ENCODE data around the gene TXNRD2.
A peak's percentile ranks its signal among the peaks of the same experiment; 100 is the strongest.
"Not testable (repeated sequence)": the region's sequence is repeated elsewhere in the genome, so short reads cannot be mapped to it uniquely, and the experiment has no call there.

Gene TXNRD2

DNA sequence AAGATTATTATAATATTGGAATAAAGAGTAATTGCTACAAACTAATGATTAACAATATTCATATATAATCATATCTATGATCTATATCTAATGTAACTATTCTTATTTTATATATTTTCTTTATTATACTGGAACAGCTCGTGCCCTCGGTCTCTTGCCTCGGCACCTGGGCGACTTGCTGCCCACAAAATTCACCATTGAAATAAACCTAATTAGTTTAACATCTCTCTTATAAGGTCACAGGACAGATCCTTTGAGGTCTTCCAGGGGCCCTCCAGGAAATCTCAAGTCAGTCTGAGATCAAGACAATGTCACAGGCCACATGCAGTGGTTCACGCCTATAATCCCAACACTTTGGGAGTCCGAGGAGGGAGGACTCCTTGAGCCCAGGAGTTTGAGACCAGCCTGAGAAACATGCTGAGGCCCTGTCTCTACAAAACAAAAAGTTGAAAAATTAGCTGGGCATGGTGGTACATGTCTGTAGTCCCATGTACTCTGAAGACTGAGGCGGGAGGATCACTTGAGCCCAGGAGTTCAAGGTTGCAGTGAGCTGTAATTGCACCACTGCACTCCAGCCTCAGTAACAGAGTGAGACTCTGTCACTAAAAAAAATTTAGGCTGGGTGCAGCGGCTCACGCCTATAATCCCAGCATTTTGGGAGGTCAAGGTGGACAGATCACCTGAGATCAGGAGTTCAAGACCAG is 6.6 kb upstream of the TXNRD2 start:
- DNase-seq (ENCODE audit: low spot score) (no peak), FAIRE-seq (no peak)

DNA sequence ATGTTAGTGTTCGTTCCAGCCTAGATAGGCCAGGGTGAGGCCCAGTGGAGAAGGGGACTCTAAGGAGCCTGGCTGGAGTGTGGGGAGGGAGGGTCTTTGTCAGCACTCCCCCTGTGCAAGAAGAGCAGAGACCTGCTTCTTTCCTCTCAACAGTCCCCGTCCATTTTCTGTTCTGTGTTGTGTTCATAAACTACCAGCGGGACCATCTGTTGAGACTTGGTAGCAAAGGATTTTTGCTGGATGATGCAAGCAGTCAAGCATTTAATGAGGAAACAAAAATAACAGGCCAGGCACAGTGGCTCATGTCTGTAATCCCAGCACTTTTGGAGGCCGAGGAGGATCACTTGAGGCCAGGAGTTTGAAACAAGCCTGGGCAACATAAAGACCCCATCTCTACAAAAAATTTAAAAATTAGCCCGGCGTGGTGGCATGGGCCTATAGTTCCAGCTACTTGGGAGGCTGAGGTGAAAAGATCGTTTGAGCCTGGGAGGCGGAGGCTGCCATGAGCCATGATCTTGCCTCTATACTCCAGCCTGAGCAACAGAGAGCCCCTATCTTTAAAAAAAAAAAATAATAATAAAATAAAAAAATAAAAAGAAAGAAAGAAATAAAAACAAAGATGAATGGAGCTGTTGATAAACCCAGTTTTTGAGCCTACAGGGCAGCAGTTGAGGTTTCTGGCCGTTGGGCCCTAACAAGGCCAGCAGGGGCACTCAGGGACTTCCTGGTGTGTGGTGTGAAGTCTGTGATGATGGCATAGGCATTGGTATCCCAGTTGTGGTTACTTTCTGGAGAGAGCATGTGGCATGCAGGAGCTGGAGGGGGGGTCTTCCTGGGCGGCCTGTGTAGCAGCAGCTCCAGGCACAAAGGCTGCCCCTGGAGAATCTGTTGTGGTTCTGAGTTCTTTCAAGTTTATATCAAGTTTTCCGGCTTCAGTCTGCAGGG is 1.7 kb upstream of the TXNRD2 start:
- peak; percentile 75 for DNase-seq (ENCODE audit: low spot score)

DNA sequence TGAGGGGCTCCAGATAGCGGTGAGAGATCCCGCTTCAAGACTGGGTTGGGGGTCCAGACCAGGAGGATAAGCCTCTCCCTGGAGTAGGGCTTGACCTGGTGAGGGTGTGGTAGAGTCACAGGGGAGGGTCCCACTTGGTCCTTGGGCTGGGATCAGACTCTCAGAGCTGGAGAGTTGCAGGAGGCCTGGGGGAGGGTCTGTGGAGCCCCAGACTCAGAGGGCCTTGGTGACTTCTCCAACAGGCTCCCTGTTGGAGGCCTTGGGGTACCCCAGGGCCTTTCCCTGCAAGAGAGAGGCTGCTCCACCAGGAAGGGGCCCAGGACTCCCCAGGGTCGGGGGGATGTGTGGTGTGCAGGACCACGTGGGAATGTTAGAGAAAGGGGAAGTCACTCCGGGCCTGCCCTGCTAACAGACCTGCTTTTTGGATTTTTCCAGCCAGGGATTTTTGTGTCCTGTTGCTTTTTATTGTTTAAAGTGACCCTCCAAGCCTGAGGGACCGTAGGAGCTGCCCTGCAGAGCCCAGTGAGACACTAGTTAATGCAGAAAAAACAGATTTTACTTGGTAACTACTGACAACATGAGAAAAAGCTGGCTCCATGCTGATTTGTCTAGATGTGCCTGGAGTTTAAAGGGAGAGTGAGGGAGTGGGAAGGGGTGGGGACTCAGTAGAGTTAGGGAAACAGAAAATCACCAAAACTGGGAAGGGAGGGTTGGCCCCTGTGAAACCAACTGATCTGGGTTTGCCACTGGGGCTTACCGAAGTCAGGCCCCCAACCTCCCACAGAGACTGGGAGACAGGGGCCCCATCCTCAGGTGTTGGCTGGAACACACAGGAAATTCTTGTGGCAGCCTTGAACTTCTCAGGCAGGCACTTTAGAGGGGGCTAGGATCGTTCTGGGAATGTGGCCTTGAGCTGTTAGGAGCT is 801 bp upstream of the TXNRD2 start:
- peak; percentile 49 for DNase-seq (ENCODE audit: low spot score)
- FAIRE-seq = no peak

More for the DNA sequence above, 1.7 kb upstream of the TXNRD2 start:
- FAIRE-seq = no peak

DNA sequence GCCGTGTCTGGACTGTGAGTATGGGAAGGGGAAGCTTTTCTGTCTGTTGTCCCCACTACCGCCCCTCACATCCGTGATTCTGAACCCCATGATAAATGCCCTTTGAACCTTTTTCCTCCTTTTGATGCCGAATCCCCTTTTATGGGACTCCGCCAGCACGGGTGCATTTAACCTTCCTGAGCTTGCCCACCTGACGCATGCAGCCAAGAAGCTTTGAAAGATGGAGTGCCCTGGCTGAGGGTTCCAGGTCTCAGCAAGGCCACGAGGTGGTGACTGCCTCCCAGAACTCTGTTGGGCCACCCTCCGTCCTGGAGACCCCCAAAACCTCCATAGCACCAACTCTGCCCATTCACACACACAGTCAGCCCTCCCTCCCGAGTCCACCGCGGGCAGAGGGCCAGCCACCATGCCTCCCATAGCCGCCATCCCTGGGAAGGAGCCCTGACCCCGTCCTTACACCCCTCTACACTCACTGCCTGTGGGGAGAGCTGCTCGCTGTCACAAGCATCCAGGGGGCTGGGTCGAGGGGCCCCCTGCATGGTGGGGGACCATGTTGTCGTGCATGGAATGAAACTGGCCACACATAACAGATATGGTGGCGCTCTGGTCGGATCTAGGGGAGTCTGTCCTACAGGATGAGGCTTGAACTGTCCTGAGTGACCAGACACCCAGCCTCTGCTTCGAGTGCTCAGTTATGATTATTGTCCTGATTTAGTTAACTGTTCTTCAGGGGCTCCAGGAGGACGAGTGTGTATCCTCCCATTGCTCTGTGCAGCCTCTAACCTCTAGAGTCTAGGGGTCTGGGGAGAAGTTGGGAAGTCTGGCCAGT is 868 bp downstream of the TXNRD2 start:
- no peak for FAIRE-seq
- peak; percentile 24 for DNase-seq (ENCODE audit: low spot score)

DNA sequence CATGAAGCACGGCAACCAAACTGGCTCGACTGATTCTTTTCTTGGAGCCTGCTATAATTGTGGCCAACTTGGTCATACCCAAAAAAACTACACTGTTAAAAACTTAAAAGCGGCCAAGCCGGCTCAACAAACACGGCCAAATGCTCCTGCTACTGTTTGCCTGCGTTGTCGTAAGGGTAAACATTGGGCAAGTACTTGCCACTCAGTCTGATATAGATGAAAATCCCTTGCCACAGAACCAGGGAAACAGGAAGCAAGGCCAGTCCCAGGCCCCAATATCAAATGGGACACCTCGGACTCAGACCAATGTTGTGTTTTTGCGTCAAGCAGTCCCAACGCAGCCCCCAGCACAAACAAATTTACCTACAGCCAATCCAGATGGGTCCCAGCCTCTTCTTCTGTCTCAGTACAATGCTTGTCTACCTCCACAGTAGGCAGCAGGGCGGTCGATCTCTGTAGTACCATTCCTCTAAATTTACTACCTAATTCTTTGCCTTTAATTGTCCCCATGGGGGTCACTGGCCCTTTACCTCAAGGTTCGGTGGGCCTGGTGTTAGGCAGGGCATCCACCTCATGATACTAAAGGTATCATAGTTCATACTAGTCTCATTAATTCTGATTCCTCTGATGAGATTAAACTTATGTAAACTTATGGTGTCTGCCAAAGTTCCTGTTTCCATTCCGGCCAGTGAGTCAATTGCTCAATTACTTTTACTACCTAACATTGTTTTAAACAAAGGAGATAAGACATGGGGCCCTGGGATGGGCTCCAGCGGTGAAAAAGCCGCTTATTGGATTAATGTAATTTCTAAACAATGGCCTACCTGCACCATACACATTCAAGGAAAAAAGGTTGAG is 3.8 kb downstream of the TXNRD2 start:
- FAIRE-seq = no peak
- DNase-seq (ENCODE audit: low spot score) = no peak

DNA sequence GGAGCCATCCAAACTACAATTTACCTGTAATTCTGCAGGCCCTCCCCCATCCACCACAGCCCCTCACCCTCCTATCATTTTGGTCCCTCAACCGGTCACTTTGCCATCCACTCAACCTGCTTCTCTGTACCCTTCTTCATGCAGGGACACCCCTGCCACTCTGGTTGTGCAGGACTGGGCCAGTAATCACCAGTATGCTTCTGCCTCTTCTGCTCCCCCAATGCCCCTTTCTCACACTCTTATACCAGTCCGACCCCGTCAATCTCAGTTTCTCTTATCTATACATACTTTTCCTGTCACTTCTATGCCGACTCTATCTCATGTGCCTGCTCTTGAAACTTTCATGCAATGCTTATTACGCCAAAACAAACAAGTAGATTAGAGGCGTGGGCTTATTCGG is 5.1 kb downstream of the TXNRD2 start:
- no peak for FAIRE-seq

DNA sequence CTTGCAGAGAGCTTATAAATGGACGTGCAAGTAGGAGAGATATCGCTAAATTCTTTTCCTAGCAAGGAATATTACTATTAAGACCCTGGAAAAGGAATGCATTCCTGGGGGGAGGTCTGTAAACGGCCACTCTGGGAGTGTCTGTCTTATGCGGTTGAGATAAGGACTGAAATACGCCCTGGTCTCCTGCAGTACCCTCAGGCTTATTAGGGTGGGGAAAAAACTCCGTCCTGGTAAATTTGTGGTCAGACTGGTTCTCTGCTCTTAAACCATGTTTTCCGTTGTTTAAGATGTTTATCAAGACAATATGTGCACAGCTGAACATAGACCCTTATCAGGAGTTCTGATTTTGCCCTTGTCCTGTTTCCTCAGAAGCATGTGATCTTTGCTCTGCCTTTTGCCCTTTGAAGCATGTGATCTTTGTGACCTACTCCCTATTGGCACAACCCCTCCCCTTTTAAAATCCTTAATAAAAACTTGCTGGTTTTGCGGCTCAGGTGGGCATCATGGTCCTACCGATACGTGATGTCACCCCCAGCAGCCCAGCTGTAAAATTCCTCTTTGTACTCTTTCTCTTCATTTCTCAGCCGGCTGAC is 6.4 kb downstream of the TXNRD2 start:
- not testable (repeated sequence) for DNase-seq (ENCODE audit: low spot score); FAIRE-seq

More for the DNA sequence above, 5.1 kb downstream of the TXNRD2 start:
- DNase-seq (ENCODE audit: low spot score) = no peak

DNA sequence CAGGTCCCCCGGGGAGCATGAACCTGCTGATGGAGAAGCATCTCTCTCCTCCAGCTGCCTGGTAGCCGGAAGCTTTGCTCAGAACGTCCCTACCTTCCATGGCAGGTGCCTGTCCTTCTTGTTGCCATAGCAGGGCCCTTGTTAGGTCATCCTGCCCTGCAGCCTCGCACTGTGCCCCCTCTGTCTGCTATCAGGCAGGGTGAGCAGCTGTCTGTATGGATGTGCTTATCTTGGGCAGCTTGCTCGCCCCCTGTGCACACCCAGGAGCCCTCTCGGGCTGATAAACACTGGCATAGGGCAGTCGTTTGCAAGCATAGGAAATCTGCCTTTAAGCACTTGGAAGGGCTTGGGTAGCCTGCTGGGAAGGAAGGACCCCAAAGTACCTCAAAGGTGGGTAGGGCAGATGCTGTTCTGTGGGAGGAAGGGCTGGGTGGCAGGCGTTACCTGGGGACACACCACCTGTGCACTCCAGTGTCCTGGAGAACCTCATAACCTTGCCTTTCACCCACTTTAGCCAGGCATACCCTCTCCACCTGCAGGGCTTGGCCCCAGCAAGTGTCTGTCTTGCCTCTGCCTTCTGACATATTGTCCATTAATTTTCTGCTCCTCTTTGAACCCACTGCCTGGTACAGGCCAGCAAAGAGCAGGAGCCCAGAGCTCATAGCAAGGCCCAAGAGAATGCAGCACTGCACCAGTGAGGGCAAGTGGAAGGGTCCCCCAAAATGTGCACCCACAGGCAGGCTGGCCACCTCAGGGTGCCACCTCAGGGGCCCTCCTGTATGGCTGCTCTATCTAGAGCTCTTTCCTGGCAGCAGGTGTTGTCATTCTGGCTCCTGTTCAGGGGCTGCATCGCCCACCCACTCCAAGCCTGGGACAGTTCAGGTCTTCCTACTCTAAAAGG is 8.0 kb downstream of the TXNRD2 start:
- FAIRE-seq = no peak
- DNase-seq (ENCODE audit: low spot score) = no peak

DNA sequence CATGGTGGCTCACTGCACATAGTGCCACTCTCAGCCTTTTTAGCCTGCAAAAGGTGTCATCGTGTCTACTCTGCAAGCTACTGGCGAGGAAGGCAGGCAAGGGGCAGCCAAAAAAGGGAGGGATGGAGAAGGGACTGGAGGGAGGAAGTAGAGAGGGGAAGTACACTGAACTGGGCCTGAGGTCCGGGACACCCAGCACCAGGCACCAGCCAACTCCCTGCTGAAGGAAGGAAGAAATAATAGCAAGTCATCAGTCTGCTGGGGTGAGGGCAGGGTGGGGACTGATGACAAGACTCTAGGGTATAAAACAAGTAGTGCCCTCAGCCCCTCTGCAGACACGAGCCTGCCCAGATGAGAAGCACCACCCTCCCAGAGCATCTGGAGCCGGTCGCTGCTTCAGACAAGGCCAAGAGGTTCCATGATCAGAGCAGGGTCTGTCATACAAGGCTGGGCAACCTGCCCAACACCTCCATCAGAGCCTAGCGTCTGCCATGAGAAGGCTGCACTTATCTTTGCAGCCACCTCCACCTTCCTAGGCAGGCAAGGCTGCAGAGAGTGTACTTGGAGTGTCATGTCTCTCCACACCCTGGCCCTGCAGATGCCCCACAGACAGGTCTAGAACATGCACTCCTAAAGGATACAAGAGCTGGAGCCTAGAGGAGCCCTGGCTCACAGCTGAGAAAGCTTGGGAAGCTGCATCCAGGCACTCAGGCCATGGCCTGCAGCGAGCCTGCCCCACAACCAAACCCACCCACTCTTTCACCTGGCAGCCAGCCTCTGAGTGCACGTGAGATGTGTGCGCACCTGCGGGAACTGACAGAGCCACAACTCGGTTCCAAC is 9.0 kb downstream of the TXNRD2 start:
- FAIRE-seq = no peak
- no peak for DNase-seq (ENCODE audit: low spot score)

DNA sequence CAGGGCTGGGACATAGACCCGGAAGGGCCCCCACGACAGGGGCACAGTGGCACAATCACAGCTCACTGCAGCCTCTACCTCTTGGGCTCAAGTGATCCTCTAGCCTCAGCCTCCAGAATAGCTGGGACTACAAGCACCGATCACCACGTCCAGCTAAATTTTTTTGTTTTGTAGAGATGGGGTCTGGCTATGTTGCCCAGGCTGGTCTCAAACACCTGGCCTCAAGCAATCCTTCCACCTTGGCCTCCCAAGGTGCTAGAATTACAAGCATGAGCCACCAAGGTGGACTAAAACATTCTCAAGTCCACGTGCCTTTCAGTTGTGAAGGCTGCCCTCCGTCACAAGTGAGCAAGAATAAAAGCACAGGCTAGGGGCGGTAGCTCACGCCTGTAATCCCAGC is 10.1 kb downstream of the TXNRD2 start:
- FAIRE-seq (no peak), DNase-seq (ENCODE audit: low spot score) (no peak)

DNA sequence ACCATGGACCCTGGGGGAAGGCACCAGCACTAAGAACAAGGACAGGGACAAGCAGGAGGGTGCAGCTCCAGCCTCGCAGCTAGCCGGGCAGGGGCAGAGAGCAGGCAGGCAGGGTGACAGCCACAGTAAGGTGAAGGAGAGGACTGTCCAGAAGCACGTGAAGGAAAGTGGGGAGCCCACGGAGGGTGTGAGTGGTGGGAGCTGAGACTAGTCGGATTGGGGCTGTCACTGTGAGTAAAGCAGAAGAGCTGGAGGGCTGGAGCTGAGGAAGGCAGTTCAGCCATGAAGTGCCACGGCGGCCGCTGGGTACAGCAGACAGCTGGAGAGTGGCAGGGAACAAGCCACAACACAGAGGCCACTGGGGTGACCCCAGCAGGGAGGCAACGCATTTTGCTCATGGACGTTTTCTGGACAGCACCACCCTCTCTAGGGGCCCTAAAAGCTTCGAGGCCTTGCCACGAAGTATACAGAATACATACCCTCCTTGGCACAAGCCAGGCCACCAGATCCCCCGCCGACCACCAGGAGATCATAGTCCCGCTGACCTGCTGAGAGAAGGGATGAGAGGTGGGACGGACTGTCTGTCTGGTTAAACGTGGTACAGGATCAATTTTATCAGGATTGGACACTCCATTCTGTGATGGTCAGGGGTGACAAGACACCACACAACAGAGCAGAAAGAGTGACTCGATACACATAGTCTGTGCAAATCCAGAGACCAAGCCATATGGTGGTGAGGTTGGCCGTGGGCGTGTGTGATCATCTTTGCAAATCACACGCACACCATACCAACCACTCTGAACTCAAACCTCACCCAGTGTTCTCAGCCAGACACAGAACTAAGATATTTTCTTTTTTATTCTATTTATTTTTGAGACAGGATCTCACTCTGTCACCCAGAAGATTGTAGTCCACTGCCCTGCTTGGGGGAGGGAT is 10.8 kb downstream of the TXNRD2 start:
- no peak for FAIRE-seq

DNA sequence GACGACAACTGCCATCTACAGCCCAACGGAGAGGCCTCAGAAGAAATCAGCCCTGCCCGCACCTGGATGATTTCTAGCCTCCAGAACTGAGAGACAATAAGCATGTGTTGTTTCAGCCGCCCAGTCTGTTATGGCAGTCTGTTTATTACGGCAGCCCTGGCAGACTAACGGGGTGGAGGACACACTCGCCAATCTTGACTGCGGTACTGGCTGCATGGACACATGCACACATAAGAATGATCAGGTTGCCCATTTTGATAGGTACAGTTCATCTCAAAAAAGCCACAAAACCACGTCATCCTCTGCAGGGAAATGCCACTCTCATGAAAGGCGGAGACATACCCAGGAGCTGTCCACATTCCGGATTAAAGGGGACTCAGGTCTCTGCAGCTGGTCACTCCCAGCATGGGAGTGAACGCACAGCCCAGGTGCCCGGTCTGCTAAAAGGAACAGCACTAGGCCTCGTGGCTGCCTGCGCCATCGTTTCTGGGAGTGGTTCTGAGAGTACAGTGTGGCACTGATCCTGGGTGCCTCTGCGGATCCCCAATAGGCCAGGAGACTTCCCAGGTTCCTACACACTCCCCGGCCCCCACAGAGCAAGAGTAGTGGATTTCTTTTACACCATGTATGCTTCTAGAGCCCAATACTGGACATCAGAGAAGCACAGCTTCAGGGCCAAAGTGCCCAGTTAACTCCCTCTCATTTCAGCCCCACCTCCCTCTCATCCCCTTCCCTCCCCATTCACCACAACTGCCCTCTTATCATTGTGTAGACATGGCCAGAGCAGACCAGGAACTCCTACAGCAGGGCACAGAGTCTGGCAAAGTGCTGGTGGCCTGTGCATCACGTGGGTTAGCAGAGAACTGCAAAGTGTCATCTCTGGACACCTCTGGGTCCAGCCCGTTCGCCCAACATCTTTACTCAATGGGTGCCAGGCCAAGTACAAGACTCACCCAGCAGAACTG is 11.8 kb downstream of the TXNRD2 start:
- peak; percentile 82 for FAIRE-seq
- no peak for DNase-seq (ENCODE audit: low spot score)

More for the DNA sequence above, 10.8 kb downstream of the TXNRD2 start:
- DNase-seq (ENCODE audit: low spot score) = no peak

DNA sequence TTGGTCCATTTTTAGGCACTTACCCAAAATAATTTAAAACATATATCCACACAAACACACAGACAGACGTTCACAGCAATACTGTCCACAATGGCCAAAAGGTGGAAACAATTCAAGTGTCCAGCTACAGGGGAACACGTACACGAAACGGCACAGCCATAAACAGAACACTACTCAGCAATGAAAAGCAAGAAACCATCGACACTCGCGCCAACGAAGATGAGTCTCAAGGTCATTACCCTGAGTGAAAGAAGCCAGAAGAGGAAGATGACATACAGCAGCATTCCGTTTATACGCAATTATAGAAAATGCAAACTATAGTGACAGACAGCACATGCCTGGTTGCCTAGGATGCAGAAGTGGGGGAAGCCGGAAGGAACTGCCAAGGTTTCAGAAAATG is 13.4 kb downstream of the TXNRD2 start:
- DNase-seq (ENCODE audit: low spot score) (no peak), FAIRE-seq (no peak)

DNA sequence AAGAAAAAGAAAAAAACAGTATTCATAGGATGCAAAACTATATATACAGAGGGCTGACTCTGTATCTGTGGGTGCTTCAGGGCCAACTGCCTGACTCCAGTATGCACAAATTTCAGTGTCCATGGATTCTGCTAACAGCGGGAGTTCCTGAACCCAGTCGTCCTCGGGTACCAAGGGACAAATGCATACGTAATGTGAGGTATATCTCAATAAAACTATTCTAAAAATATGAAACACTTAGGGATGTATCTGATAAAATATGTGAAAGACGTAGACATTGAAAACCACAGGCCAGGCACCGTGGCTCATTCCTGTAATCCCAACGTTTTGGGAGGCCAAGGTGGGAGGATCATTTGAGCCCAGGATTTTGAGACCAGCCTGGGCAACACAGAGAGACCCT is 13.9 kb downstream of the TXNRD2 start:
- FAIRE-seq = no peak

DNA sequence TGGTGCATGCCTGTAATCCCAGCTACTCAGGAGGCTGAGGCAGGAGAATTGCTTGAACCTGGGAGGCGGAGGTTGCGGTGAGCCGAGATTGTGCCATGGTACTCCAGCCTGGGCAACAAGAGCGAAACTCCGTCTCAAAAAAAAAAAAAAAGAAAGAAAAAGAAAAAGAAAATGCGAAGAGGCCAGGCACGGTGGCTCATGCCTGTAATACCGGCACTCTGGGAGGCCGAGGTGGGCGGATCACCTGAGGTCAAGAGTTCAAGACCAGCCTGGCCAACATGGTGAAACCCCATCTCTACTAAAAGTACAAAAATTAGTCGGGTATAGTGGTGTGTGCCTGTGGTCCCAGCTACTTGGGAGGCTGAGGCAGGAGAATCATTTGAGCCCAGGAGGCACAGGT is 15.6 kb downstream of the TXNRD2 start:
- not testable (repeated sequence) for FAIRE-seq; DNase-seq (ENCODE audit: low spot score)

More for the DNA sequence above, 13.9 kb downstream of the TXNRD2 start:
- DNase-seq (ENCODE audit: low spot score) = no peak
